Stimulated activated CD8-positive, alpha-beta memory T cell treated with anti-CD3 and anti-CD28 coated beads, Interleukin-15, amount 100 ng/mL, for 48 hours (primary cell): Measurements from ENCODE around the gene FALEC.
"Not testable (repeated sequence)": the region's sequence is repeated elsewhere in the genome, so short reads cannot be mapped to it uniquely, and the experiment has no call there.

Experiments
- DNase-seq, 2 donors: peaks; one replicate each; pipeline ENCODE4 v3.0.0-alpha.2; 2020; ENCODE audit warnings: low read depth in 2 of 2

Gene FALEC

GRCh38 chr1:150558761-150559655 is 43.5 kb downstream of the FALEC start:
- DNase-seq = no peak

DNA sequence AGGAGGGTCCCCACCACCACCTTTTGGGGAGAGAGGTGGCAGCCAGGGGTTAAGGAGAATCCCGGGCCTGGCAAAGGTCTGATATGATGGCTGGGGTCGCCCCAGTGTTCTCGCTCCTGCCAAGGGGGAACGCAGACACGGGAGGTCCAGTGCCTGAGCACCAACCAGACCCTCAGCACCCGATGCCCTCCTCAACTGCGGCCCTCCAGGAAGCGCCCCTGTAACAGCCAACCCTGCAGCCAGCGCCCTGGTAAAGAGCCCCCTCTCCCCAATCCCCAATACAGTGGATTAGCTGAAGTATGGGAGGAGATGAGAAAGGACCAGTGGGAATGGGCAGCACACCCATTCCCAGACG is 44.1 kb downstream of the FALEC start:
- no peak for DNase-seq

GRCh38 chr1:150560011-150560438 is 44.5 kb downstream of the FALEC start:
- peak in 1 of 2 donors; percentile 49 for DNase-seq

DNA sequence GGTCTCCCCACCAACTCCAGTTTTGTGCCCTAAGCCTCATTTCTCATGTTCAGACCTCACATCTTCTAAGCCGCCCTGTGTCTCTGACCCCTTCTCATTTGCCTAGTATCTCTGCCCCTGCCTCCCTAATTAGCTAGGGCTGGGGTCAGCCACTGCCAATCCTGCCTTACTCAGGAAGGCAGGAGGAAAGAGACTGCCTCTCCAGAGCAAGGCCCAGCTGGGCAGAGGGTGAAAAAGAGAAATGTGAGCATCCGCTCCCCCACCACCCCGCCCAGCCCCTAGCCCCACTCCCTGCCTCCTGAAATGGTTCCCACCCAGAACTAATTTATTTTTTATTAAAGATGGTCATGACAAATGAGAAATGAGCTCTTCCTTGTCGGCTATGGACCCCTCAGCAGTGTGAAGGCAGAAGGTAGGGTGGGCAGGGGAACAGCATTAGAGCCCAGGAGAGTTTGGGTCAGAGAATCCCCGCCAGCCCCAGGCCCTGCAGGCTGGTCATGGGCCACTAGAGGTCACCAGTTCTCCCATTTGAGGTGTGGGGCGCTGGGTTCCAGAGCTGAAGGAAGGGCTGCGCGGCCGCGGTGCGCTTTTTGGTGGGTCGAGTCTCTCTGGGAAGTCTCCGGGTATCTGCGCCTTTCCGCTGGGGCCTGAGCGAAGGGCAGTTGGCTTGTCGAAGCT is 45.2 kb downstream of the FALEC start:
- DNase-seq = peak; percentile 77 to 80

DNA sequence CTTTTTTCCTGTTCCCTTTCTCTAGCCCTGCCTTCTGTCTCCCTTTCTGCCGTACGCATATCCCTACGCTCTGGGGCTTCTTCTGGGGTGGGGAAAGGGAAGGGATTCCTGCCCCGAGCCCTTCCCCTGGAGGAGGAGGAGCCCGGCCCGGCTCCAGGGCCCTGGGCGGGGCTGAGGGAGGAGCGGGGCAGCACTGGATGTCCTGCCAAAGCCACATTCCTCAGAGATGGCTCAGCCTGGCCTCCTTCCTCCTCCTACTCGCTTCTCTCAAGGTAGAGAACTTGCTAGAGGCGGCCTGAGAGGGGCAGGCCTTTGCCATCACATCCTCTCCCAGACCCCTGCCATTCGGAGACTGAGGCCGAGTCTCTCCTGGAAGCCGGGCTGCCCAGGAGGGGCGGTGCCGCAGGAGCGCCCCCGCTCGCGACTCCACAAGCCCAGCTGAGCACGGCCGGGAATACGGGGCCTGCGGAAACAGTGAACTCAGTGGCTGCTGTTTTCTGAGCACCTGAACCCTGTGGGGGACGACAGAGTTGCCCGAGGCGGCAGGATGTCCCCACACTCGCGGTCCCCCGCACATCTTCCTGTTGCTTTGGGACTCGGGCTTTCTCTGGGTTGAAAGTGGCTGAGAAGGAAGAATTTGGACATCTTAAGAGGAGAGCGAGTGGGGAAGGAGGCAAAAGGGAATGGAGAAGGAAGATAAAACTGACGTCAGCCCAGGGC is 45.9 kb downstream of the FALEC start:
- peak; percentile 55 to 69 for DNase-seq

GRCh38 chr1:150561974-150562445 is 46.5 kb downstream of the FALEC start:
- DNase-seq = peak; percentile 85 to 87

- peak; percentile 73 to 79 for DNase-seq
Measured at GRCh38 chr1:150562446-150563339, 47.1 kb downstream of the FALEC start.

GRCh38 chr1:150563340-150564038 is 47.9 kb downstream of the FALEC start:
- no peak for DNase-seq

- DNase-seq = no peak
Measured at GRCh38 chr1:150564051-150564991, 48.8 kb downstream of the FALEC start.

- DNase-seq = not testable (repeated sequence)
Measured at GRCh38 chr1:150565240-150565991, 49.9 kb downstream of the FALEC start.

- DNase-seq = no peak
Measured at GRCh38 chr1:150566589-150567340, 51.2 kb downstream of the FALEC start.

DNA sequence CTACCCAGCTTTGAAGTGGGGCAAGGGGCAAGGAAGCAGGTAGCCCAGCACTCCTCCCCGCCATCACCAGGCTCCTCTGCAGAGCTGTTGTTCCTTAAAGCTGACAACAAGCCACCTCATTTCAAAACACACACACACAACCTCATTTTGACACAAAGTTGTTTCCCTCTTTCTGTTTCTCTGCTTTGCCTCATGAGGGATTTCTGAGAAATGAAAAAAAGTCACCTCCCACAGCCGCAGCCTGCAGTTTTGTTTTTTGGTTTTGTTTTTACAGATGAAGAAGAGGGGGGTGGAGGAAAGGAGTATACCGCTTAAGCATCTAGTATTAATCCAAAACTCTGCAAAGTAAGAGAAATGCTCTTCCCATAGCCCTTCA is 51.8 kb downstream of the FALEC start:
- peak in 1 of 2 donors; percentile 51 for DNase-seq

GRCh38 chr1:150567717-150568593 is 52.4 kb downstream of the FALEC start:
- DNase-seq = no peak

DNA sequence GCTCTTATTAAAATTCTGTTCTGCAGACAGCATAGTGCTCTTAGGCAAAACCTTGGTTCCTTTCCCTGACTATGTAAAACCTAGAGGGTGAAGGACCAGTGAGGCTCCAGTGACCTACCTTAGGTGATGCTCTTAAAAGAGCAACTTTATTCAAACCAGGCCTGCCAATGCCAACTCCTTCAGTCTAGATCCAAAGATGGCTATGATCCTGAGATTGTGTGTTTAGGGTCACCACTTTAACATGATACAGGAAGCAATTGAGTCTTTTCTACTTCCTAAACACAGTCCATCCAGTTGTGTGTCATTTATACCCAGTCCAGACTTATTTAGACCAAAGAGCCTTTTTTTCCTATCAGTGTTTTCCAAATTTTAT is 53.0 kb downstream of the FALEC start:
- DNase-seq = no peak

GRCh38 chr1:150572918-150573647 is 57.5 kb downstream of the FALEC start:
- no peak for DNase-seq

DNA sequence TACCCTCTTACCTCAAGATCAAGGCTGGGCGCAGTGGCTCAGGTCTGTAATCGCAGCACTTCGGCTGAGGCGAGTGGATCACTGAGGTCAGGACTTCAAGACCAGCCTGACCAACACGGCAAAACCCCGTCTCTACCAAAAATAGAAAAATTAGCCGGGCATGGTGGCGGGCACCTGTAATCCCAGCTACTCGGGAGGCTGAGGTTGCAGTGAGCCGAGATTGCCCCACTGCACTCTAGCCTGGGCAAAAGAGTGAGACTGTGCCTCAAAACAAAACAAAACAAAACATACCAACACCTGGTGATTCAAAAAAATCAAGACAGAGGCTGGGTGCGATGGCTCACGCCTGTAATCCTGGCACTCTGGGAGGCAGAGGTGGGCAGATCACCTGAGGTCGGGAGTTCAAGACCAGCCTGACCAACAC is 58.1 kb downstream of the FALEC start:
- not testable (repeated sequence) for DNase-seq
